HepG2 (cell line): ENCODE data around the gene IFT172. TPM values are rescaled to one million over a fixed set of nuclear protein-coding genes. Genes with fewer than 3 reads are reported as not detected.

Source experiments
- ATF7-NPFF ChIP-seq: sonication (generic); formaldehyde crosslinking; IDR thresholded peaks from 2 replicates; pipeline ENCODE4 v1.8.1; 2023; ENCODE audit warnings: mild to moderate bottlenecking, low read depth, missing genetic modification reagents, moderate library complexity
- FOSL1 ChIP-seq: sonication (generic); formaldehyde crosslinking; IDR thresholded peaks from 2 replicates; pipeline ENCODE4 v1.9.0; 2021; ENCODE audit warnings: missing genetic modification reagents, borderline replicate concordance
- HCFC1 ChIP-seq: fragments of 150-350 bp; IDR thresholded peaks from 2 replicates; pipeline ENCODE4 v1.6.1; 2014; ENCODE audit warnings: low read depth, low read length
- HIVEP1 ChIP-seq: sonication (generic); formaldehyde crosslinking; IDR thresholded peaks from 2 replicates; pipeline ENCODE4 v1.4.0; 2020; ENCODE audit warnings: mild to moderate bottlenecking, missing genetic modification reagents
- NKX3-1 ChIP-seq: sonication (generic); formaldehyde crosslinking; IDR thresholded peaks from 2 replicates; pipeline ENCODE4 v1.5.0; 2020; ENCODE audit warnings: missing genetic modification reagents
- NONO ChIP-seq, 2 experiments: fragments of 450-650 bp in 1 of 2; sonication (generic) in 1 of 2; formaldehyde crosslinking in 1 of 2; IDR thresholded peaks in 1 of 2; conservative IDR thresholded peaks in 1 of 2; 2 replicates each; pipeline versions ENCODE4 v1.6.1 to v1.8.0; 2017 to 2022; ENCODE audit warnings: mild to moderate bottlenecking in 1 of 2, missing genetic modification reagents in 1 of 2, moderate library complexity in 1 of 2
- RARA ChIP-seq: IDR thresholded peaks from 2 replicates; pipeline ENCODE4 v1.6.1; 2016; ENCODE audit warnings: missing genetic modification reagents, missing compliant biosample characterization
- TARDBP ChIP-seq: sonication (generic); formaldehyde crosslinking; IDR thresholded peaks from 2 replicates; pipeline ENCODE4 v1.8.0; 2022; ENCODE audit warnings: mild to moderate bottlenecking, missing genetic modification reagents
- TCF12 ChIP-seq, 2 experiments: fragments of 450-650 bp in 1 of 2; sonication (generic) in 1 of 2; formaldehyde crosslinking in 1 of 2; IDR thresholded peaks; 2 replicates each; pipeline versions ENCODE4 v1.6.1 to v1.8.0; 2017 to 2022; ENCODE audit warnings: antibody characterized with exemption in 1 of 2, mild to moderate bottlenecking in 1 of 2, missing genetic modification reagents in 1 of 2, moderate library complexity in 1 of 2
- ZNF292 ChIP-seq: sonication (generic); formaldehyde crosslinking; IDR thresholded peaks from 2 replicates; pipeline ENCODE4 v1.8.1; 2022; ENCODE audit warnings: mild to moderate bottlenecking, low read depth, missing genetic modification reagents, borderline replicate concordance
- ZNF614 ChIP-seq: IDR thresholded peaks from 2 replicates; pipeline ENCODE4 v1.6.1; 2018; ENCODE audit warnings: missing biosample characterization, missing genetic modification reagents, inconsistent platforms, borderline replicate concordance
- ZNF720 ChIP-seq: sonication (generic); formaldehyde crosslinking; IDR thresholded peaks from 2 replicates; pipeline ENCODE4 v1.4.0; 2020; ENCODE audit warnings: missing genetic modification reagents
- ZNF776 ChIP-seq: sonication (generic); formaldehyde crosslinking; IDR thresholded peaks from 2 replicates; pipeline ENCODE4 v1.4.0; 2020; ENCODE audit warnings: mild to moderate bottlenecking, missing genetic modification reagents
- polyA plus RNA-seq, 8 experiments: library from polyadenylated mRNA; depleted of rRNA in 3 of 8; stranded (reverse) in 7 of 8; unstranded in 1 of 8; fragments of >200 nt; fragmentation: Illumina TruSeq in 4 of 8; extraction: Trizol in 4 of 8; gene quantifications; 2 replicates each; pipeline versions ENCODE4 v1.2.1 to v1.2.3, GENCODE V29; 2011 to 2016; ENCODE audit warnings: low read depth in 4 of 8, missing spikeins in 1 of 8, mixed read lengths in 1 of 8; ENCODE audit not compliant: insufficient read depth in 1 of 8
- total RNA-seq, 5 experiments: library from RNA; depleted of rRNA; stranded (reverse); fragments of >200 nt; fragmentation: Illumina TruSeq; extraction: Trizol; gene quantifications; 2 replicates each; pipeline ENCODE4 v1.2.3, GENCODE V29; 2016; ENCODE audit warnings: low read depth in 1 of 5
- TF ChIP-seq, protein P1 (sequence below): IDR thresholded peaks from 2 replicates; pipeline ENCODE4 v1.6.1; 2016; ENCODE audit warnings: missing compliant biosample characterization, missing genetic modification reagents, borderline replicate concordance
- TF ChIP-seq, protein P2 (sequence below): sonication (generic); formaldehyde crosslinking; IDR thresholded peaks from 2 replicates; pipeline ENCODE4 v1.5.0; 2020; ENCODE audit warnings: missing genetic modification reagents
- TF ChIP-seq, protein P3 (sequence below): sonication (generic); formaldehyde crosslinking; IDR thresholded peaks from 2 replicates; pipeline ENCODE4 v1.4.0; 2020; ENCODE audit warnings: missing genetic modification reagents, borderline replicate concordance
- TF ChIP-seq, protein P4 (sequence below): IDR thresholded peaks from 2 replicates; pipeline ENCODE4 v1.6.1; 2016; ENCODE audit warnings: missing biosample characterization, missing genetic modification reagents, low read depth
- TF ChIP-seq, protein P5 (sequence below): sonication (generic); formaldehyde crosslinking; IDR thresholded peaks from 2 replicates; pipeline ENCODE4 v1.4.0; 2020; ENCODE audit warnings: missing genetic modification reagents

Gene IFT172
- total and polyA plus RNA-seq, 2 of the 13 experiments (the other 11 are each of a cell fraction or from before 2014, with no cell fraction given), result 21.6 to 35.7 TPM

DNA sequence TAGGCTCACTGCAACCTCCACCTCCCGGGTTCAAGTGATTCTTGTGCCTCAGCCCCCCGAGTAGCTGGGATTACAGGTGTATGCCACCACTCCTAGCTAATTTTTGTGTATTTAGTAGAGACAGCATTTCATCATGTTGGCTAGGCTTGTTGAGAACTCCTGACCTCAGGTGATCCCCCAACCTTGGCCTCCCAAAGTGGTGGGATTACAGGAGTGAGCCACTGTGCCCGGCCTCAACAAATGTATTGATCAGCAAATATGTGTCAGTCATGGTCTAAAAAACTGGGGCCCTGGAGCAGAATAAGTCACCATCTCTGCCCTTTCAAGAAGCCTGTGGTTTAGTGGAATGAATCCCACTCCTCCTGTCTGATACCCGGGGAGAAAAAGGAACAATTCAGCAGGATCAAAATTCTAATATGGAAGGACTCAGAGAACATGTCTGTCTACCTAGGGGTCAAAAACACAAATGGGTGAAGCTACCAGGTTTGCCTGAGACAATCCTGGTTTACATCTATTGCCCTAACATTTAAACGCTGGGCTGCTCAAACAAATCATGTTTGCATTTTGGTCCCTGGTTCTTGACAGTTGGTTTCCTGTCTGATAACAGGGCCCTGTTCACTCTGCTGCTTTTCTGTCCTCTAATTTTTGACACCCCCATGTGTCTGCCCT lies 28.7 kb upstream of the IFT172 start (continued):
- TF ChIP-seq TCF12 (IDR thresholded peaks at IDR 0.05) (no peak), TCF12 (CRISPR knock-in tag; IDR thresholded peaks at IDR 0.05) (0 out of 2 replicates have a peak, but pooled peaks have one; percentile 37), ZNF614 (CRISPR knock-in tag) (no peak), ZNF776 (CRISPR knock-in tag) (no peak), ZNF292 (CRISPR knock-in tag) (peak; percentile 41; the same call in 1 of the 2 replicates), HIVEP1 (CRISPR knock-in tag) (peak; percentile 28; the same call in 1 of the 2 replicates), RARA (CRISPR knock-in tag) (peak; percentile 61), FOSL1 (CRISPR knock-in tag) (no peak), TARDBP (CRISPR knock-in tag) (peak; percentile 75; the same call in 1 of the 2 replicates), ZNF720 (CRISPR knock-in tag) (no peak), NONO (IDR thresholded peaks at IDR 0.05) (no peak), NONO (CRISPR knock-in tag; conservative IDR thresholded peaks at IDR 0.05) (peak; percentile 55; the same call in 1 of the 2 replicates), NKX3-1 (0 out of 2 replicates have a peak, but pooled peaks have one; percentile 15), ATF7-NPFF (no peak), HCFC1 (no peak)
- TF ChIP-seq, protein P1, sequence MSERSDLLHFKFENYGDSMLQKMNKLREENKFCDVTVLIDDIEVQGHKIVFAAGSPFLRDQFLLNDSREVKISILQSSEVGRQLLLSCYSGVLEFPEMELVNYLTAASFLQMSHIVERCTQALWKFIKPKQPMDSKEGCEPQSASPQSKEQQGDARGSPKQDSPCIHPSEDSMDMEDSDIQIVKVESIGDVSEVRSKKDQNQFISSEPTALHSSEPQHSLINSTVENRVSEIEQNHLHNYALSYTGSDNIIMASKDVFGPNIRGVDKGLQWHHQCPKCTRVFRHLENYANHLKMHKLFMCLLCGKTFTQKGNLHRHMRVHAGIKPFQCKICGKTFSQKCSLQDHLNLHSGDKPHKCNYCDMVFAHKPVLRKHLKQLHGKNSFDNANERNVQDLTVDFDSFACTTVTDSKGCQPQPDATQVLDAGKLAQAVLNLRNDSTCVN (CRISPR knock-in tag), result no peak
- TF ChIP-seq, protein P2, sequence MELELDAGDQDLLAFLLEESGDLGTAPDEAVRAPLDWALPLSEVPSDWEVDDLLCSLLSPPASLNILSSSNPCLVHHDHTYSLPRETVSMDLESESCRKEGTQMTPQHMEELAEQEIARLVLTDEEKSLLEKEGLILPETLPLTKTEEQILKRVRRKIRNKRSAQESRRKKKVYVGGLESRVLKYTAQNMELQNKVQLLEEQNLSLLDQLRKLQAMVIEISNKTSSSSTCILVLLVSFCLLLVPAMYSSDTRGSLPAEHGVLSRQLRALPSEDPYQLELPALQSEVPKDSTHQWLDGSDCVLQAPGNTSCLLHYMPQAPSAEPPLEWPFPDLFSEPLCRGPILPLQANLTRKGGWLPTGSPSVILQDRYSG (CRISPR knock-in tag), result no peak
- TF ChIP-seq, protein P3, sequence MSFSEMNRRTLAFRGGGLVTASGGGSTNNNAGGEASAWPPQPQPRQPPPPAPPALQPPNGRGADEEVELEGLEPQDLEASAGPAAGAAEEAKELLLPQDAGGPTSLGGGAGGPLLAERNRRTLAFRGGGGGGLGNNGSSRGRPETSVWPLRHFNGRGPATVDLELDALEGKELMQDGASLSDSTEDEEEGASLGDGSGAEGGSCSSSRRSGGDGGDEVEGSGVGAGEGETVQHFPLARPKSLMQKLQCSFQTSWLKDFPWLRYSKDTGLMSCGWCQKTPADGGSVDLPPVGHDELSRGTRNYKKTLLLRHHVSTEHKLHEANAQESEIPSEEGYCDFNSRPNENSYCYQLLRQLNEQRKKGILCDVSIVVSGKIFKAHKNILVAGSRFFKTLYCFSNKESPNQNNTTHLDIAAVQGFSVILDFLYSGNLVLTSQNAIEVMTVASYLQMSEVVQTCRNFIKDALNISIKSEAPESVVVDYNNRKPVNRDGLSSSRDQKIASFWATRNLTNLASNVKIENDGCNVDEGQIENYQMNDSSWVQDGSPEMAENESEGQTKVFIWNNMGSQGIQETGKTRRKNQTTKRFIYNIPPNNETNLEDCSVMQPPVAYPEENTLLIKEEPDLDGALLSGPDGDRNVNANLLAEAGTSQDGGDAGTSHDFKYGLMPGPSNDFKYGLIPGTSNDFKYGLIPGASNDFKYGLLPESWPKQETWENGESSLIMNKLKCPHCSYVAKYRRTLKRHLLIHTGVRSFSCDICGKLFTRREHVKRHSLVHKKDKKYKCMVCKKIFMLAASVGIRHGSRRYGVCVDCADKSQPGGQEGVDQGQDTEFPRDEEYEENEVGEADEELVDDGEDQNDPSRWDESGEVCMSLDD (CRISPR knock-in tag), result no peak
- TF ChIP-seq, protein P4, sequence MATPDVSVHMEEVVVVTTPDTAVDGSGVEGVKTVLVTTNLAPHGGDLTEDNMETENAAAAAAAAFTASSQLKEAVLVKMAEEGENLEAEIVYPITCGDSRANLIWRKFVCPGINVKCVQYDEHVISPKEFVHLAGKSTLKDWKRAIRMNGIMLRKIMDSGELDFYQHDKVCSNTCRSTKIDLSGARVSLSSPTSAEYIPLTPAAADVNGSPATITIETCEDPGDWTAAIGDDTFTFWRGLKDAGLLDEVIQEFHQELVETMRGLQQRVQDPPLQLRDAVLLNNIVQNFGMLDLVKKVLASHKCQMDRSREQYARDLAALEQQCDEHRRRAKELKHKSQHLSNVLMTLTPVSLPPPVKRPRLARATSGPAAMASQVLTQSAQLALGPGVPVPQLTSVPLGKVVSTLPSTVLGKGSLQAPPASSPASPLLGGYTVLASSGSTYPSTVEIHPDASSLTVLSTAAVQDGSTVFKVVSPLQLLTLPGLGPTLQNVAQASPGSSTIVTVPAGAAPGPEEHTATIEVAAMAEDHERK (CRISPR knock-in tag), result no peak
- TF ChIP-seq, protein P5, sequence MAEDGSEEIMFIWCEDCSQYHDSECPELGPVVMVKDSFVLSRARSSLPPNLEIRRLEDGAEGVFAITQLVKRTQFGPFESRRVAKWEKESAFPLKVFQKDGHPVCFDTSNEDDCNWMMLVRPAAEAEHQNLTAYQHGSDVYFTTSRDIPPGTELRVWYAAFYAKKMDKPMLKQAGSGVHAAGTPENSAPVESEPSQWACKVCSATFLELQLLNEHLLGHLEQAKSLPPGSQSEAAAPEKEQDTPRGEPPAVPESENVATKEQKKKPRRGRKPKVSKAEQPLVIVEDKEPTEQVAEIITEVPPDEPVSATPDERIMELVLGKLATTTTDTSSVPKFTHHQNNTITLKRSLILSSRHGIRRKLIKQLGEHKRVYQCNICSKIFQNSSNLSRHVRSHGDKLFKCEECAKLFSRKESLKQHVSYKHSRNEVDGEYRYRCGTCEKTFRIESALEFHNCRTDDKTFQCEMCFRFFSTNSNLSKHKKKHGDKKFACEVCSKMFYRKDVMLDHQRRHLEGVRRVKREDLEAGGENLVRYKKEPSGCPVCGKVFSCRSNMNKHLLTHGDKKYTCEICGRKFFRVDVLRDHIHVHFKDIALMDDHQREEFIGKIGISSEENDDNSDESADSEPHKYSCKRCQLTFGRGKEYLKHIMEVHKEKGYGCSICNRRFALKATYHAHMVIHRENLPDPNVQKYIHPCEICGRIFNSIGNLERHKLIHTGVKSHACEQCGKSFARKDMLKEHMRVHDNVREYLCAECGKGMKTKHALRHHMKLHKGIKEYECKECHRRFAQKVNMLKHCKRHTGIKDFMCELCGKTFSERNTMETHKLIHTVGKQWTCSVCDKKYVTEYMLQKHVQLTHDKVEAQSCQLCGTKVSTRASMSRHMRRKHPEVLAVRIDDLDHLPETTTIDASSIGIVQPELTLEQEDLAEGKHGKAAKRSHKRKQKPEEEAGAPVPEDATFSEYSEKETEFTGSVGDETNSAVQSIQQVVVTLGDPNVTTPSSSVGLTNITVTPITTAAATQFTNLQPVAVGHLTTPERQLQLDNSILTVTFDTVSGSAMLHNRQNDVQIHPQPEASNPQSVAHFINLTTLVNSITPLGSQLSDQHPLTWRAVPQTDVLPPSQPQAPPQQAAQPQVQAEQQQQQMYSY, result no peak
